HCT116 (cell line): Measurements from ENCODE around the gene ENOX1.

Experiments used
- CBX3 ChIP-seq: IDR thresholded peaks from 2 replicates; pipeline ENCODE4 v1.6.1; 2012; ENCODE audit warnings: low read depth
- CTCF ChIP-seq, 3 experiments: fragments of 200-600 bp in 1 of 3; sonication (generic) in 1 of 3; IDR thresholded peaks in 2 of 3; conservative IDR thresholded peaks in 1 of 3; 2 replicates each; pipeline ENCODE4 v1.5.1; 2012 to 2017; ENCODE audit warnings: low read depth in 2 of 3, low read length in 2 of 3, antibody characterized with exemption in 1 of 3, borderline replicate concordance in 1 of 3, control low read depth in 1 of 3, mild to moderate bottlenecking in 1 of 3, mixed read lengths in 1 of 3, mixed run types in 1 of 3, moderate library complexity in 1 of 3; ENCODE audit not compliant: insufficient read depth in 1 of 3
- EZH2 ChIP-seq: fragments of 200-600 bp; sonication (generic); IDR thresholded peaks from 2 replicates; pipeline ENCODE4 v1.6.1; 2017; ENCODE audit warnings: antibody characterized with exemption, mixed run types
- EZH2phosphoT487 ChIP-seq: fragments of 200-600 bp; IDR thresholded peaks from 2 replicates; pipeline ENCODE4 v1.6.1; 2018; ENCODE audit warnings: antibody characterized with exemption, borderline replicate concordance
- RAD21 ChIP-seq: IDR thresholded peaks from 2 replicates; pipeline ENCODE4 v1.6.1; 2012; ENCODE audit warnings: low read depth, mild to moderate bottlenecking
- SIN3A ChIP-seq: IDR thresholded peaks from 2 replicates; pipeline ENCODE4 v1.6.1; 2012; ENCODE audit warnings: low read depth
- YY1 ChIP-seq: IDR thresholded peaks from 2 replicates; pipeline ENCODE4 v1.6.1; 2011; ENCODE audit warnings: low read length, low read depth, moderate library complexity, mild to moderate bottlenecking; ENCODE audit not compliant: insufficient replicate concordance; ENCODE audit errors: extremely low read depth

GRCh38 chr13:43265028-43265427, 521.7 kb downstream of the ENOX1 start:
- TF ChIP-seq RAD21: no peak
- no peak for TF ChIP-seq EZH2
- no peak for TF ChIP-seq SIN3A
- TF ChIP-seq CTCF (IDR thresholded peaks at IDR 0.05 in 2 of 3, conservative IDR thresholded peaks at IDR 0.05 in 1 of 3; ENCODE audit: borderline replicate concordance in 1 of 3, insufficient read depth in 1 of 3, low read depth in 2 of 3, low read length in 2 of 3): no peak
- no peak for TF ChIP-seq EZH2phosphoT487
- no peak for TF ChIP-seq CBX3
- TF ChIP-seq YY1: no peak
